ENCODE results near the gene SYNPO. TPM values are rescaled to one million over a fixed set of nuclear protein-coding genes. Genes with fewer than 3 reads are reported as not detected.

SYNPO gene
- total RNA-seq, 1 donor from 2014 or later: 1.4 TPM

DNA sequence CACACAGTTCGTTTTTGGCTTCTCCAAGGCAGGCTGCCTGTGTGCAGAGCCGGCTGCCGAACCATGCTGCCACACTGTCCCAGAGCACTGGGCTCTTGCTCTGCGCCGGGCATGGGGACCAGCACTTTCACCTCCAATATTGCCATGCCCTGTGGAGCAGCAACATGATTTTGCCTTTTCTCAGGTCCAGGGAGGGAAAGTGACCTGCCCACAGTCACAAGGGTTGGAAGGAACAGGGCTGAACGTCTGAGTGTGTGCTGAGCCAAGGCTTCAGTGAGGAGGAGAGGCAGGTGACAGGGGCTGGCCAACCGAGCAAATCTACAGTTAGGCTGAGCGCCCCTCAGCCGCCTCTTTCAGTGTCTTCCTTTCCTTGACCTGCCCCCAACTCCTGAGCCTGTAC is 34.0 kb upstream of the SYNPO start:
- TF ChIP-seq, protein P1, sequence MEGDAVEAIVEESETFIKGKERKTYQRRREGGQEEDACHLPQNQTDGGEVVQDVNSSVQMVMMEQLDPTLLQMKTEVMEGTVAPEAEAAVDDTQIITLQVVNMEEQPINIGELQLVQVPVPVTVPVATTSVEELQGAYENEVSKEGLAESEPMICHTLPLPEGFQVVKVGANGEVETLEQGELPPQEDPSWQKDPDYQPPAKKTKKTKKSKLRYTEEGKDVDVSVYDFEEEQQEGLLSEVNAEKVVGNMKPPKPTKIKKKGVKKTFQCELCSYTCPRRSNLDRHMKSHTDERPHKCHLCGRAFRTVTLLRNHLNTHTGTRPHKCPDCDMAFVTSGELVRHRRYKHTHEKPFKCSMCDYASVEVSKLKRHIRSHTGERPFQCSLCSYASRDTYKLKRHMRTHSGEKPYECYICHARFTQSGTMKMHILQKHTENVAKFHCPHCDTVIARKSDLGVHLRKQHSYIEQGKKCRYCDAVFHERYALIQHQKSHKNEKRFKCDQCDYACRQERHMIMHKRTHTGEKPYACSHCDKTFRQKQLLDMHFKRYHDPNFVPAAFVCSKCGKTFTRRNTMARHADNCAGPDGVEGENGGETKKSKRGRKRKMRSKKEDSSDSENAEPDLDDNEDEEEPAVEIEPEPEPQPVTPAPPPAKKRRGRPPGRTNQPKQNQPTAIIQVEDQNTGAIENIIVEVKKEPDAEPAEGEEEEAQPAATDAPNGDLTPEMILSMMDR (conservative IDR thresholded peaks at IDR 0.05; ENCODE audit: low read depth, low read length): no peak
- no peak for DNase-seq (ENCODE audit: low read depth)

DNA sequence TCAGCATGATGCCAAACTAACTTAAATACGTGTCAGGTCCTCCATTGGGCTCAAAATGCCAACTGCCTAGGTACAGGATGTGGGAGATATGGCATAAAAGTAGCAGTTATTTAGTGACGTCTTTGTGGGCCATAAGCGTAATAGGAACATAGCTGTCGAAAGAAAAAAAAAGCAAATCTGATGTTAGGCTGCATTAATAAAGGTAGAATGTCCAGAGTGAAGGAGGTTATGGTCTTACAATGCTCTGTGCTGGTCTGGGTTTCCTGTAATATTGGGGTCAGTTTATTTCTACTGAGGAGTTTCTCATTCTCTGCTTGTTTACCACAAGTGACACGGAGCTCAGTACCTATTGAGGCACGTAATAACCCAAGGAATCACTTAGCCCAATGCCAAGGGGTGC is 33.4 kb upstream of the SYNPO start:
- TF ChIP-seq, protein P1 (conservative IDR thresholded peaks at IDR 0.05; ENCODE audit: low read depth, low read length): no peak

More for the DNA sequence above, 34.0 kb upstream of the SYNPO start:
- H3K4me3 ChIP-seq (ENCODE audit: low read depth, low read length): no peak overlapping the region

DNA sequence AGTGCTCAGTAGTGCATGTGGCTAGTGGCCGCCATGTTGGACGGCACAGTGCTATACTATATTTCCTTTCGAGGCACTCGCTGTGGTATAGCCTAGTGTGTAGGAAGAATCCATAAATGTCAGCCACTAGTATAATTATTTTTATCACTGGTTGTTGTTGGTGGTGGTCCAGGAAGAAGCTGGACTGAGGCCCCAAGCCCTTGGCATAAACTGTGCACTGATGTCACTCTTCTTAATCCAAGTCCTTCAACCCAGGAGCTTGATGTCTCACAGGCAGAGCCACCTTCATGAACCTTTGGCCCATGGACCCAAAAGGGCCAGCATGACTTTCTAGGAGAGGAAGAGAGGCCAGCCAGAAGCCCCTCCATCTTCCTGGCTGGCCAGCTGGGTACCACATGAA is 32.5 kb upstream of the SYNPO start:
- no peak for DNase-seq (ENCODE audit: low read depth)
- H3K4me3 ChIP-seq (ENCODE audit: low read depth, low read length): no peak overlapping the region
- TF ChIP-seq, protein P1 (conservative IDR thresholded peaks at IDR 0.05; ENCODE audit: low read depth, low read length): no peak

More for the DNA sequence above, 33.4 kb upstream of the SYNPO start:
- no peak for DNase-seq (ENCODE audit: low read depth)
- H3K4me3 ChIP-seq (ENCODE audit: low read depth, low read length): no peak overlapping the region

DNA sequence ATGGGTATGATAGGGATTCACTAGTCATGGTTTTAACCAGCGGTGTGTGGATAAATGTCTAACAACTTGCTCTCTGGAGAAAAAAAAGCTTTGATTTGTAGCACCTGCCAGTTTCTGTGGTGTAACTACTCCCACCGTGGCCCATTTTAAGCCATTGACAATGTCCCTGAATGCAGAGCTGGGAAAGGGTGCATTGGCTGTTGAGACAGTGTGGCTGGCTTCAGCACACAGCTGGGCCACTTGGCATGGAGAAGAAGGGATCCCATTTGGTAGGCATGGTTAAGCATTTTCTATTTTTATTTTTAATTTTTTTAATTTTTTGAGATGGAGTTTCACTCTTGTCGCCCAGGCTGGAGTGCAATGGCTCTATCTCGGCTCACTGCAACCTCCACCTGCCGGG is 31.5 kb upstream of the SYNPO start:
- TF ChIP-seq, protein P1 (conservative IDR thresholded peaks at IDR 0.05; ENCODE audit: low read depth, low read length): no peak
- H3K4me3 ChIP-seq (ENCODE audit: low read depth, low read length): no peak overlapping the region
- no peak for DNase-seq (ENCODE audit: low read depth)

DNA sequence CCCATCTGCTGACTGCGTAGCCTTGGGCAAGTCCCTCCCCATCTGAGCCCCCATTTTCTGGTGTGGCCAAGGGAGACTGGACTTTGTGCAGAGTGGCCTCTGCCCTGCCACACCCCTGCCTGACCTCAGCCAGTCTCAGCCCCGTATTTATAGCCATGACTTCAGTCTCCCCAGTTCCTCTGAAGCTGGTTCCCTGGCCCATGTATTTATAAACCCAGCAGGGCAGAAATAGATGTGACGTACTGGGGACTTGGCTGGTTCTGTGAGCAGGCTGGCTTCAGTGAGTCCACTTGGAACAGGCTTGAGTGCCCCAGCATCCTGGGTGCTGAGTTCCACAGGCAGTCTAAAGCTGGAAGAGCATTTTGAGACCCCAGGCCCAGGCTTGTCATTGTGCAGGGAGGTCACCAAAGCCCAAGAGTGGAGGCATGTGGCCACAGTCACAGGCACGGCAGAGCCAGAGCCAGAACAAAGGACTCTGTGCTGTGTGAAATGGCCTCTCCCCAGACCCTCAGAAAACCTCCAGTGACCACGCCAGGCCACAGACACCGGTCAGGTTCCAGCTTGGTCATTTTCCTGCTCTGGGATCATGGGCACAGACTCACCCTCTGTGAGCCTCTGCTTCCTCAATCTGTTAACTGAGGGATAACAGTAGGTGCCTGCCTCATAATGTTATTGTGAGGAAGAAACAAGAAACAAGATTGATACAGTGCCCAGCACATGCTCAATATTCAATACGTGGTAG is 30.4 kb upstream of the SYNPO start:
- TF ChIP-seq, protein P1 (conservative IDR thresholded peaks at IDR 0.05; ENCODE audit: low read depth, low read length): no peak
- no peak for DNase-seq (ENCODE audit: low read depth)
- no peak overlapping the region for H3K4me3 ChIP-seq (ENCODE audit: low read depth, low read length)

DNA sequence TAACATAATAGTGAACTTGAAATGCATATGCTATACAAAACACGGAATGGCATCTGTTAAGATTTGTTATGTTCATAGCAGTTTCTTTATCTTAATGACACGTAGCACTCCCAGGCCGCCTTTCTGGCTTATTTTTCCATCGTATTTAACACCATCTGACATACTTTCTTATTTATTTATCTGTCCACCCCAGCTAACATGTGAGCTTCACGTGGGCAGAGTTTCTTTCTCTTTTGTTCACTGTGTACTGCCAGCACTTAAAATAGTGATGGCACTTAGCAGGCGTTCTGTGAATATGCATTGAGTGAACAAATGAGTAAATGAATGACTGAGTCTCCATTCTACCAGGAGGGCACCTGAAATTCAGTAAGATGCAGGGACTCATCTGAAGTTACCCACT is 29.4 kb upstream of the SYNPO start:
- TF ChIP-seq, protein P1 (conservative IDR thresholded peaks at IDR 0.05; ENCODE audit: low read depth, low read length): no peak
- no peak for DNase-seq (ENCODE audit: low read depth)
- H3K4me3 ChIP-seq (ENCODE audit: low read depth, low read length): no peak overlapping the region

DNA sequence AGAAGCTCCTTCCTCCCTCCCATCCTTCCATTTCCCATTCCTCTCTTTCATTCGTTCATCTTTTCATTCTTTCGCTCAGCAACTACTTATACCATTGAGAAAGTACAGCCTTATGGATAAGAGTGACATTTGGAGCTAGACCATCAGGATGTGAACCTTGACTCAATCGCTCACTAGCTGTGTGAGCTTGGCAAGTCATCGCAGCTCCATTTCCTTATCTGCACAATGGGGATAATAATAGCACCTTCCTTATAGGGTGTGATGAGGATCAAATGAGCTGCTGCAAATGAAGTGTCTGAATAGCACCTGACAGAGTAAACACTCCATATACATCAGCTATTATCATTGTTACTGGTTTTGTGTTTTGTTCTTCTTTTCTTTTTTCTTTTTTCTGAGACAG is 28.1 kb upstream of the SYNPO start:
- no peak for DNase-seq (ENCODE audit: low read depth)
- TF ChIP-seq, protein P1 (conservative IDR thresholded peaks at IDR 0.05; ENCODE audit: low read depth, low read length): no peak

More for the DNA sequence above, 28.1 kb upstream of the SYNPO start:
- no peak overlapping the region for H3K4me3 ChIP-seq (ENCODE audit: low read depth, low read length)
